NCI-H524 (cell line): ENCODE results near the gene DLX6.

Source experiments
- DNase-seq, 2 experiments: peaks; one replicate each; lab custom pipeline; 2025; lab: John Stamatoyannopoulos, UW

DLX6 gene

GRCh38 chr7:96995406-96996110, 9.8 kb upstream of the DLX6 start:
- peak in 1 of 2 experiments; percentile 30 for DNase-seq

DNA sequence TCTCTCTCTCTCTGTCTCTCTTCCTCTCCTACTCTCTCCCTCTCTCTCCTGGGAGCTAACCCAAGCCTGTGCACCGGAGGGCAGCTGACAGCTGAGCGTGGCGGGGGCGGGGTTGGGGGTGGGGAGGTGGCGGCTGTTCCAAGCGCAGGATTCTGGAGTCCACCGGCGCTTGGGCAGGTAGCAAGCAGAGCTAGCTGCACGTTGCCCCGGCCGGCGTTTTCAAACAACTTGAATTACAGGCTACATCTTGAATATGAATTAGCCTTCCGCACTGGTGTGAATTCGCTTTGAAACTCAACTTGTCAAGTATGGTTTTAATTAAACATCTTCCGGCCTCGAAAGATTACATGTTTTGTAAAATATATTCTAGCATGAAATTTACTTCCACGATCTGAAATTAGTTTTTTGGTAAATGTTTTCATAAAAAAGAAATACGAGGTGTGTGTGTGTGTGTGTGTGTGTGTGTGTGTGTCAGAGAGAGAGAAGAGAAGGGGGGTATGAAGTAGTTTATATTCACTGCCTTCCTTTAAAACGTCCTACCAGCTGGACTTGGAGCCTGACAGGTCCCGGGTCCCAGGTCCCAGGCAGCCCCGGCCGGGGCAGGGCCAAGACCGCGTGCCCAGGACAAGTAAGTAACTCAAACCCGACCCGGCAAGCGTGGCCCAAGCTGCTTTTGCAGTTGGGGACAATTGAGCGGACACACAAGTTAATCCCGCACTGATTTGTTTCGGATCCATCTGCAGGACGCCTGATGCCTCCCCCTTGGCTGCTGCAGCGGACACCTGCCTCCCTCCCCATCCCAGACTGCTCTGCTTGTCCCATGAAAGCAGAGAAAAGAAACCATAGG, 9.0 kb upstream of the DLX6 start:
- peak; percentile 34 to 58 for DNase-seq

DNA sequence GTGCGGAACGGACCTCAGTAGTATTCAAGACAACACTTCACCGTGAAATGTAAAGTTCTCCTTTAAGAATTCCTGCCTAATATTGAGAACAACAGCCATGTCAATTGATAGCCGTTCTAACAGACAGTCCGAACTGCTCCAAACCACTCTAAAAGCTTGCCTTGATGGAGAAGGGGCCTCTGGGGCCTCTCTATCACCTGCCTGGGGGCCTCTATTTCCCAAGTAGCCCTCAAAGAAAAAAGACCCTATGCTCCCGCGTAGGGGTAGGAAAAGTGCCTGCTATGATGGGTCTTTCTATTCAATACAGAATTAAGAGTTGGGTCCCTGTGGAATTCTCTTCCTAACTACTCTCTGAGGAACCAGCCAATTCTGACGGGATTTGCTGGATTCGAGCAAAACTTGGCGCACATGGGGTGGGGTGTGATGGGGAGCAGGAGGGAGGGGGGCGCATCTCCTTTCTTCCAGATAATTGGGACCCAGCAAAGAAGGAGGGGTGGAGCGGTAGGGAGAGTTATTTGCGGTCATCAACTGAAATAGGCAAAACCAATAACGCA, 8.3 kb upstream of the DLX6 start:
- DNase-seq = no peak

DNA sequence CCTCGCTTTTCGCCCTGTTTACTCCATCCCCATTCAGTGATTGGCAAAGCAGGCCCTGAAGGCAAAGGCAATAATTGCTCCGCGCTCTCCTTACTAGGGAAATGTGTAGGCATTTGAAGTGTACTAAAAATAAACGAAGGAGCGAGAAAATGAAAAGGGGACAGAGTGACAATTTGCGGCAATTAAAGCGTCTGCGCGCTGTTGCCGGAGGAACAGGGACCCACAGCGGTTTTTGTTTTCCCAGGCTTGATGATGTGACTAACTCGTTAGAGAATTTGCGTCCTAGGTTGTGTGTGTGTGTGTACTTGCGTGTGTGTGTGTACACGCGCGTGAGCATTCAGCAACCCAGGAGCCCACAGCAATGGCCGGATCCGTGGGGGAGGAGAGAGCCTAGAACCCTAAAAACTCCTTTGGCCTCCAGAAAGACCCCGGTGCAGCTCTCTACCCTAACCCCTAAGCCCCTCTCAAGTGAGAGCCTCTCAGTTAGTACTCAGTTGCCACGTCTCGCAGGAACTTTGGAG, 7.8 kb upstream of the DLX6 start:
- DNase-seq = peak in 1 of 2 experiments; percentile 22

GRCh38 chr7:96998333-96998732, 7.0 kb upstream of the DLX6 start:
- no peak for DNase-seq

GRCh38 chr7:96998744-96999143, 6.6 kb upstream of the DLX6 start:
- peak in 1 of 2 experiments; percentile 58 for DNase-seq

DNA sequence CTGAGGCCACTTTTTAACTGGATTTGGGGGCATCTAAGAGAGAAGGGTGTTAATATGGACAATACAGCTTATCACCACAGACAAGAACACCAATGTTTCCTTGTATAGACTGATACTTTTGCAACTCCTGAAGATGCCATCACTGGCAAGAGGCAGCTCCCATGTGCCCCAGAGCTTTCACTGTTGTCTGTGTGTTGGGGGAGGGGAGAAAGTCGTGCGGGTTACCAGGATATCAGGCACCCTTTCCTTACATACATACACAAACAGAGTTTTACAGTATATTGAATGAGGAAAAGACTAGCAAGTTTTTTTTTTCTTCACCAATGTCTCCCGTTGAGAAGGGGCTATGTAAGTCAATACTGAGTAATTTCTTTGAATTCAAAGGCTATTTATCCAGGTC, 4.1 kb upstream of the DLX6 start:
- no peak for DNase-seq

DNA sequence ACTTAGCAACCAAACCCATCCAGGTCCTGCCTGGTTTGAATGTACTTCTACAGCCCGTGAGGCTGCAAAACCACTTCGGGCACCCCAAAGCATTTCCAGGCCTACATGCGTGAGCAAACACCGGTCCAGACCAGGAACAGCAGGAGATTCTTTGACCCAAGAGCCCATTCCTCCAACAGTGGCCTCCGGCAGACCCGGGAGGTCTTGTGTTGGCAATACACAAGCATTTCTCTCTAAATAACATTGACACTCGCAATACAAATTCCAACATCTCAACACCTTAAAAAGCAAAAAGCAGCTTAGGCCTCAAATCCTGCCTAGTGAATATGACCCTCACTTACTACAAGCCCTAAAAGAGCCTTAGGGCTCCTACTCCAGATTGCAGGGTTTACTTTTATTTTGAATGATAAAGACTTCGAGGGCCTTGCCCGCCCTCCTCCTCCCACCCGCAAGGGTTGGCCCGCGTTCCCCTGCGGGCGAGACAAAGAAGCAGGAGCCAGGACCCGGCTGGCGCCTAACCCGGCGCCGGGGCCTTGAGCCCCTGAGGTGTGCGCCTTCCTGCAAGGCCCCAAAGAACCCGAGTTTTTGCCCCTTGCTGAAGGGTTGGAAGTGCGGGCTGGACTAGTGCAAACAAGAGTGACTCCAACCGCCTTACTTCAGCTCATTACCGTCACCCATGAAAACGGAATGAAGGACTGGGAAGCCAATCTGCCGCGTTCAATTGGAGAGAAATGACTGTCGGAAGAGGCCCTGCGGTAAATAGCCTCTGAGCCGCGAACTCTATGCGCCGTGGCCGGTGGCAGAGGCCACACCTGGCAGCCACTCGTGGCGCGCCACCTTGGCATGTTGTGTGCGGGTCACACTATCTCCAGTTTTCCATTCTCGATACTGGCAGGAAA, 3.4 kb upstream of the DLX6 start:
- DNase-seq = no peak

- no peak for DNase-seq
These were observed 2.6 kb upstream of the DLX6 start for GRCh38 chr7:97002555-97003261.

- DNase-seq = peak in 1 of 2 experiments; percentile 35
These were observed 1.8 kb upstream of the DLX6 start for GRCh38 chr7:97003262-97004246.

- DNase-seq = no peak
These were observed 838 bp upstream of the DLX6 start for GRCh38 chr7:97004247-97005182.

- peak in 1 of 2 experiments; percentile 54 for DNase-seq
These were observed 882 bp downstream of the DLX6 start for GRCh38 chr7:97006055-97006815.

DNA sequence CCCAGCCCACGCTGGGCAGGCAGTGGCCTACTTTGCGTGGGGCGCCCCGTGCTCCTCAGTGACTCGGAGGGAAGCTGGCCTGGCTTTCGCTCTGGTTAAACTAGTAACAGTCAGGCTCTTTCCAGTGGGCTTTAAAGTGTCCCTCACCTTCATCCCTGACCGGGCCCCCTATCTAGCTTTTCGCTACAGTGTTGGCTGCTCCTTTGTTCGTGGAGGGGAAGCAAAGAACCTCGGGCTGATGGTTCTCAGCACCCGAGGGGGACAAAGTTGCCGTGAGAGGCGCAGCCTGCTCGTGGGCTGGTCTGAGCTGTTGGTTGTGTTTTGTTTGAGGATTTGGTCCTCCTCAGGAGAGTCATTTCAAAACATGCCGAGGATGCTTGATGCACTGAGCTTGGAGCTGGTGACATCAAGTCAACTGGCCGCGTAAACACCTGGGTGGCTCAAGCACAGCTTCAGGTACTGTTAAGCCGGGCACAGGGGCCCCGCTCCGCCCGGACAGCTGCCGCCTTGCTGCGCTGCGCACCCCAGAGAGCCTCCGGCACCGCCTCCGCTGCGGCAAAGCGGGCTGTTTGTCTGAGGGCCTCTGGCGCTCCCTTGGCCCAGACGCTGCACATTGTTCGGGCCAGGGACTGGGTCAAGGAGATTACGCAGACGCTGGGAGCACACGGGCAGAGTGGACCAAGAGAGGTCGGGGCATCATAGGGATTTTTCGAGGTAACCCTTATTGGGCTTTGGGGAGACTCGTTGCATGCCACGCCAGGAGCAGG, 1.6 kb downstream of the DLX6 start:
- DNase-seq = no peak

DNA sequence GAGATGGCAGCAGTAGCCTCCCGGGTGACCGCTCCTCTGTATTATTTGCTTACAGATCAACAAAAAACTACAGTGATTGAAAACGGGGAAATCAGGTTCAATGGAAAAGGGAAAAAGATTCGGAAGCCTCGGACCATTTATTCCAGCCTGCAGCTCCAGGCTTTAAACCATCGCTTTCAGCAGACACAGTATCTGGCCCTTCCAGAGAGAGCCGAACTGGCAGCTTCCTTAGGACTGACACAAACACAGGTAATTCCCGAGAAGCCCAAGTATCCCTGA, 2.2 kb downstream of the DLX6 start:
- no peak for DNase-seq

- DNase-seq = no peak
These were observed 3.0 kb downstream of the DLX6 start for GRCh38 chr7:97008275-97008917.

DNA sequence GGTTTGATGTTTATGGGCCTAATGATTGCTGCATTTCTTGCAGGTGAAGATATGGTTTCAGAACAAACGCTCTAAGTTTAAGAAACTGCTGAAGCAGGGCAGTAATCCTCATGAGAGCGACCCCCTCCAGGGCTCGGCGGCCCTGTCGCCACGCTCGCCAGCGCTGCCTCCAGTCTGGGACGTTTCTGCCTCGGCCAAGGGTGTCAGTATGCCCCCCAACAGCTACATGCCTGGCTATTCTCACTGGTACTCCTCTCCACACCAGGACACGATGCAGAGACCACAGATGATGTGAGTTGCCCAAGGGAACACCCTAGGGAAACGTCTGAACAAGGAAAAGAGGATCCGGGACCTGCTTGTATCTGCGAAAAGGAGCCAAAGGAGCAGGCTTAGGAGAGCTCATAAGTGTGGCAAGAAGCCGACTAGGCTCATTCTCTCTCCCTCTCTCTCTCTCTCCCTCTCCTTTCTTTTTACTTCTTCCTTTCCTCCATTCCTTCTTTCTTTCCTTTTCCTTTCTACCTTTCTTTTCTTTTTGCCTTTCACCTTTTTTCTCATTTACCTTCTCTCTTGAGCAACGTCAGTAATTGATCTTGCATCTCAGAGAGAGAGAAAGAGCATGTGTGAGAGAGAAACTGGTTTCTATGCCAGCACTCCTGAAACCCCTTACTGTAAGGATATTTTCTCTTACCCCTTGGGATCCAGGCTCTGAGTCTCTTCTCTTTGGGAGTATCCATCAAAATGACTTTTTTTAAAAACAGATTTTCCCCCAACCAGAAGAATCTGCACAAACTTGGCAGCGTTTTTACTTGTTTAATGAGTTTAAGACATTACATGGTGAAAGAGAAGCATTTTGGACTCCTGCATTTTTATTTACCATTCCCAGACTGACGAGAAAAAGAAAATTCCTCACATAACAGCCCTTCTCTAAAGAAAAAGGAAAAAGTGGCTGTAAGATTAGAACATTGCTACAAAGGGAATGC, 4.7 kb downstream of the DLX6 start:
- DNase-seq = no peak
